22Rv1 (cell line): ENCODE measurements around the gene S100A3.

Source experiments
- H3K27ac ChIP-seq: fragments of 450-650 bp; 2 replicates; pipeline ENCODE4 v1.5.1; 2017
- ZFX ChIP-seq: fragments of 450-650 bp; IDR thresholded peaks from 2 replicates; pipeline ENCODE4 v1.6.1; 2017; ENCODE audit warnings: antibody characterized with exemption, borderline replicate concordance
- TF ChIP-seq, protein P1 (sequence below): fragments of 450-650 bp; IDR thresholded peaks from 2 replicates; pipeline ENCODE4 v1.5.1; 2017; ENCODE audit warnings: mild to moderate bottlenecking

The S100A3 gene

DNA sequence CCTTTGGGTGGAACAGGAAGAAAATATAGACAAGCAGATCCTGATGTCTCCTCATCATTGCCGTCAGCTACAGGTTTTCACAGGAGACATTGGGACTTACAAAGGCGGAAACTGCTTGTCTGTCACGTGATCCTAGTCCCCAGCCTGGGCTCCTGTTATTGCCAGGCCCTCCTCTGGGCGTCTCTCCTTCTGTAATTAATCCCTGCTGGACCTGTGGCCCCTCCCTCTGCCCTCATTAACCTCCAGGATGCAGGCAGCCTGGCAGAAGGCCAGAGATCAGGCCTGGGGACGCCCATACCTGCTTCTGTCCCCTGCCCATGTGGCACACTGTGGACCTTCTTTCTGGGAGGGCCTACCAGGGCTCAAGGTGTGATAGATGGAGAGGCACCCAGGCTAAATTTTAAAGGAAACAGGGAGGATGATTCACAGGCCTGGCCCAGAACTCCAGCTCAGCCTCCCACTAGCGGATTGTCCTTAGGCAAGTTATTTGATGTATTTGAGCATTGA lies 10.7 kb downstream of the S100A3 start:
- H3K27ac ChIP-seq, result peak overlapping the region; percentile 81
- TF ChIP-seq ZFX, result no peak
- TF ChIP-seq, protein P1, sequence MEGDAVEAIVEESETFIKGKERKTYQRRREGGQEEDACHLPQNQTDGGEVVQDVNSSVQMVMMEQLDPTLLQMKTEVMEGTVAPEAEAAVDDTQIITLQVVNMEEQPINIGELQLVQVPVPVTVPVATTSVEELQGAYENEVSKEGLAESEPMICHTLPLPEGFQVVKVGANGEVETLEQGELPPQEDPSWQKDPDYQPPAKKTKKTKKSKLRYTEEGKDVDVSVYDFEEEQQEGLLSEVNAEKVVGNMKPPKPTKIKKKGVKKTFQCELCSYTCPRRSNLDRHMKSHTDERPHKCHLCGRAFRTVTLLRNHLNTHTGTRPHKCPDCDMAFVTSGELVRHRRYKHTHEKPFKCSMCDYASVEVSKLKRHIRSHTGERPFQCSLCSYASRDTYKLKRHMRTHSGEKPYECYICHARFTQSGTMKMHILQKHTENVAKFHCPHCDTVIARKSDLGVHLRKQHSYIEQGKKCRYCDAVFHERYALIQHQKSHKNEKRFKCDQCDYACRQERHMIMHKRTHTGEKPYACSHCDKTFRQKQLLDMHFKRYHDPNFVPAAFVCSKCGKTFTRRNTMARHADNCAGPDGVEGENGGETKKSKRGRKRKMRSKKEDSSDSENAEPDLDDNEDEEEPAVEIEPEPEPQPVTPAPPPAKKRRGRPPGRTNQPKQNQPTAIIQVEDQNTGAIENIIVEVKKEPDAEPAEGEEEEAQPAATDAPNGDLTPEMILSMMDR, result peak; percentile 30

GRCh38 chr1:153537376-153537730 lies 11.7 kb downstream of the S100A3 start:
- peak overlapping the region; percentile 81 for H3K27ac ChIP-seq
- TF ChIP-seq, protein P1, result no peak
- no peak for TF ChIP-seq ZFX

DNA sequence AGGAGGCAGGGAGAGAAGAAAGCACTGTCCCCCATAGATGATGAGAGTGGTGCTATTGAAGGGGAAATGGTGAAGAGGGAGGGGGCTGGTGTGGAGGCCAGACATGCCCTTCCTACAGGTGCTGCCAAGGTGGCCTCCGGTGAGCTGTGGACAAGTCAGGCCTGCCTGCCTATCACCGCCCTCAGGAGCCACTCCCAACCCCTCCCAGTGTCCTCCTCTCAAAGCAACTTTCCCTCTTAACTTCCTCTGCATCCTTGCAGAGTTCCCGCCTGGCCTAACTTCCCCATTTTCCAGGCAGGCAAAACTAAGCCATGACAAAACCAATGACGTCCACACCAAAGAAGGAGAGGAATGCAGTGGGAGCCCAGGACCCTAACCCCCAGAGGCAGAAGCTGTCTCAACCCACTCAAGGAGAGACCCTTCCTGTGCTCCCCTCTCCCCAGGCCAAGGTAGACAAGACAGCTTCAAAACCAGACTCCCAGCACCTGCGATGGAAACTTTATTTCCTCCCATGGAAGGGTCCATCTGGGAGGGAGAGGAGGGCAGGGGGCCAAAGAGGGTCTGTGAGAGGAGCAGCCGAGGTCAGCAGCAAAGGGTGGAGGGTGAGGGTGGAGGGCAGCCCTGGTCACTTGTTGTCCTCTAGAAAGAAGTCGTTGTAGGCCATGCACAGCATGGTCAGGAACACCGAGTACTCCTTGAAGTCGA lies 12.2 kb downstream of the S100A3 start:
- peak overlapping the region; percentile 81 for H3K27ac ChIP-seq
- TF ChIP-seq, protein P1, result no peak

DNA sequence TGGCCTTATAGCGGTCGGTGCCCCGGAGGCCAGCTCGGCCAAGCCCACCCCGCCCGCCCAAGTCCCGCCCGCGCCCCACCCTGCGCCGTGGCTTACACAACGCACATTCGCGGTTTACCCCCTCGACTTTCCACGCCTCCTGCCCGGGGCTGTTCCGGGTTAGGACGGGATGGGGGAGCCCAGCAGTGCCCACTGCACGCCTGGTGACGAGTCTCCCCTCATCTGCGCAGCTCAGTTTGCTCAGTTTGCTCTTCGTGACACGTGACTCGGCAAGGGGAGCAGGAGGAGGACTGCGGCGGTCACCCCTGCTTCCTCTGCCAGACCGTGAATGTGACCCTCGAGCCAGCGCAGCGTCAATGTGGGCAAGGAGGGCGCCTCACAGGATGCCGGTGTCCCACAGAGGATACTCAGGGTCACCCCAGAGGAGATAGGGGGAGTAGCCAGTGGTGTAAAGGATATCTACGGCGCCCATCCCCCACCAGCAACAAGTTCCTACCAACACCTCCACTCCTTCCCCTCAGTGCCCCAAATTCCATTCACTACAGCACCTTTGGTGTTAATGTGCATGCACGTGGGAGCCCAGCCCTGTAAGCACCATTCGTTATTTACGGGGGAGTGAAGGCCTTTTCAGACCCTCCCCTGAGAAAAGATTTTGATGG lies 12.9 kb downstream of the S100A3 start:
- TF ChIP-seq ZFX, result no peak
- TF ChIP-seq, protein P1, result no peak
- H3K27ac ChIP-seq, result peak overlapping the region; percentile 81

DNA sequence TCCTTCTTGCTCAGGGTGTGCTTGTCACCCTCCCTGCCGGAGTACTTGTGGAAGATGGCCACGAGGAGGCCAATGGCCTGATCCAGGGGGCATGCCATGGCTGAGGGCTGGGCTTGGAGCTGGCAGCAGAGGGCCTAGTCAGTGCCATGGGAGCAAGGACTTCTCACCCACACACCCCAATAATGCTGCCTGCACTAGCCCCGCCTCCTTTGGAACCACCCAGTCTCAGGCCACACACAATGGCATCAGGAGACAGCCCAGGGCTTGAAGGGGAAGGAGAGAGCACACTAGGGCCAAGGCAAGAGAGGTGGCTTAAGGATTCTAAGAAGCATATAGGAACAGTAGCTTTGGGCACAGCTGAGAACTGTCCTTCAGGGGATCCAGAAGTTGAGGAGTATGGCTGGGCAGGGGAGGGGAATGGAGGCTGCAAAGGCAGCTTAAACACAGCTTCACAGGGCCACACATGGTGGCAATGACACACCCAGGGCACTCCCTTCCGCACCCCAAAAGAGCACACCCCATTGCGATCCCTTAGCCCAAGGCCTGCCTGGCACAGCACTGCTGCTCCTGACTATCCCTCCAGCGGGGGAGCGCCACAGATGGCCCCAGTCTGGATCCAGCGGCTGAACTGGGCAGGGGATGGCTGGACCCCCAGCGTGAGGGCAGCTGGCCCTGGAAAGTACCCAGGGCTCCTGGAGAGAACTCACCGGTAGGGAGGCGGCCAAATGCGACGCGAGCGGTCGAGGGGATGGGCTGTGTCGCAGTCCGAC lies 13.6 kb downstream of the S100A3 start, which contains the start of gene S100A6:
TSS of gene S100A6 (minus strand) at position 750 of the 770 bp plus-strand sequence. CDS start at position 98, 652 bp downstream.
- H3K27ac ChIP-seq, result peak within 1 kb of the TSS; percentile 81
- TF ChIP-seq ZFX, result no peak
- TF ChIP-seq, protein P1, result no peak

DNA sequence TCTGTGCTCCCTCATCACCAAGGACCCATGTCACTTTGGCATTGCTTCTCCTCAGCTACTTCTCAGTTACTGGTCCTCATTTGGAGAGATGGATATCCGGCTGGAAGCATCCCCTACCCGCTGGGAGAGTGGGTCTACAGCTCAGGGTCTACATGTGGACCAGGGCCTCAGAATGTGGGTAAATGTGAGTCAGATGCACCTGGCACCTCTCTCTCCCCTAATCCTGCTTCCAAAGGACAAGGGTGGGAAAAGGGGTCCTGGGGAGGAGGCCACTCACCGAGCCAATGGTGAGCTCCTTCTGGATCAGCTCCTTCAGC lies 14.2 kb downstream of the S100A3 start:
- H3K27ac ChIP-seq, result 0 out of 2 replicates have a peak overlapping the region, but pooled peaks have one; percentile 81

More for the DNA sequence above, 14.2 kb downstream of the S100A3 start:
- TF ChIP-seq, protein P1, result no peak
- TF ChIP-seq ZFX, result no peak
